Measurements from ENCODE around the gene OR8G5. TPM values are rescaled to one million over a fixed set of nuclear protein-coding genes. Genes with fewer than 3 reads are reported as not detected.

Gene OR8G5, protein sequence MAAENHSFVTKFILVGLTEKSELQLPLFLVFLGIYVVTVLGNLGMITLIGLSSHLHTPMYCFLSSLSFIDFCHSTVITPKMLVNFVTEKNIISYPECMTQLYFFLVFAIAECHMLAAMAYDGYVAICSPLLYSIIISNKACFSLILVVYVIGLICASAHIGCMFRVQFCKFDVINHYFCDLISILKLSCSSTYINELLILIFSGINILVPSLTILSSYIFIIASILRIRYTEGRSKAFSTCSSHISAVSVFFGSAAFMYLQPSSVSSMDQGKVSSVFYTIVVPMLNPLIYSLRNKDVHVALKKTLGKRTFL
- total RNA-seq, result not detected

DNA sequence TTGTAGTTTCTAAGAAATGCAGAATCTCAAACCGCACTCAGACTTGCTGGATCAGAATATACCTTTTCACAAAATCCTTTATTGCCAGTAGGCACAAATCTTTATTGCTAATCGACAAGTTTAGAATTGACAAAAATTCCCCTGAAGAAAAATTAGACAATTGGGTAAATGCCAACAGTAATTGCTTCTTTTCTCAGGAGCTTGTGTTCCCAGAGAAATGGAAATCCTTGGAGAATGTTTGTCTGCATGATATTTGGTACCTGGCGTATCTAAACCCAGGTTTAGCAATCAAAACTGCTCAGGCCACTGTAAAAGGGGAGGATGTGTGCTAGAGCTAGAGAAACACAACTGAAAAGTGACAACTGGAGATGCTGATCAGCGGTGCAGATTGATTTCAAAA is at the start of gene OR8G5:
Gene OR8G5, plus strand, starts transcription at position 301 of the 400 bp plus-strand sequence. CDS start 8,556 bp downstream, outside the sequence.

DNA sequence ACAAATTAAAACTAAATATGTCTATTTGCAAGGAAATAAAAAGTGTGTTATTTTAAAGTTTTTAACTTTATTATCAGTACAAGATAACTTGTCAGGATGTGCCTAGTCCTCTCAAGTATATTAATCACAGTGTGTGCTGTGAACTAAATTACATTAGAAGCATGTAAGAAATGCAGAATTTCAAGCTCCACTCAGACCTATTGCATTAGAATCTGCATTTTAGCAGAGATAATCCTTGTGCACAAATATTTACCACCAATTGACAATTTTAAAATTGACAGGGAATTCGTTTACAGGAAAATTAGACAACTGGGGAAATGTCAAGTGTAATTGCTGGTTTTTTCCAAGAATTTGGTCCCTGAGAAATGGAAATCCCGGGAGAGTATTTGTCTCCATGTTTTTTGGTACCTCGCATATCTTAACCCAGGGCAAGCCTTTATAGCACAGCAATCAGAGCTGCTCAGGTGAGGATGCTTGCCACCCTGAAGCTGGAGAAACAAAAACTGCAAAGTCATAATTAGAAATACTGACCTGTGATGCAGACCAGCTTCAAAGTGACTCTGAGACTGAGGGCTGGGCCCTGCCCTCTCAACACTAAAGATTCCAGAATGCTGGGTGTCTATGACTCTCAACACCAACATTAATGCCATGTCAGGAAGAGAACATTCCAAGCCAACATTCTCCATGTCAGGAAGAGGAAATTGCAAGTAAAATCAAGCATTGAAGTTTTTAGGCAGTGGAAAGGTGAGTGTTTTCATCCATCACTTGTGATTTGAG is 15.4 kb upstream of the OR8G5 start, which contains the start of gene OR8G1:
Gene OR8G1, plus strand, starts transcription at position 475 of the 777 bp plus-strand sequence. CDS start 8,581 bp downstream, outside the sequence.

DNA sequence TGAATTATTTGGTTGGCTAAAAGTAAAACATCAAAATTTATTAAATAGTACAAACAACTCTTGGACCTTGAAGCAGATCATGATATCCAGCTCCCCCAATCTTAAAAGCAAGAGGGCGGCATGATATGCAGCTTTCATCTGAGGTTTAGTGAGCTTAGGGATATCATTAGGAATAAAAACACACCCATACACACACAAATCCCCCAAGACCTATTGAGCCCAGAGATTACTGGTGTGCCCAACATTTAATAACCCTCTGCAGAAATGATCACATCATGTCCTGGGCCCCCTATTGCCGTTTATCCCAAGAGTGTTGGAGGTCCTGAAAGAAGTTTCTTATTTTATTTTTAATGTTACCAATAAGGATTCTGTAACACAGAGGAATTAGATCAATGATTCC is 57.7 kb downstream of the OR8G5 start, which contains the start of gene OR8D1:
Gene OR8D1, minus strand, starts transcription at position 101 of the 400 bp plus-strand sequence. CDS start 3,183 bp downstream, outside the sequence.

Other genes starting within 250 kb of the OR8G5 start
- gene OR10G4, start 243.4 kb upstream of the OR8G5 start, total RNA-seq, result not detected
- gene OR10G9, start 233.4 kb upstream of the OR8G5 start, total RNA-seq, result not detected
- gene OR10G8, start 229.6 kb upstream of the OR8G5 start, total RNA-seq, result not detected
- gene OR10G7, start 215.1 kb upstream of the OR8G5 start, total RNA-seq, result not detected
- gene VWA5A, start 140.9 kb upstream of the OR8G5 start, total RNA-seq, result 4.1 TPM
- not detected for gene OR10D3, start 73.0 kb upstream of the OR8G5 start, total RNA-seq
- not detected for gene OR8G1, start 15.3 kb upstream of the OR8G5 start, total RNA-seq
- gene OR8D1, start 57.6 kb downstream of the OR8G5 start, total RNA-seq, result not detected
- gene OR8D2, start 63.8 kb downstream of the OR8G5 start, total RNA-seq, result not detected
- not detected for gene OR8B2, start 128.1 kb downstream of the OR8G5 start, total RNA-seq
- gene OR8B3, start 142.6 kb downstream of the OR8G5 start, total RNA-seq, result not detected
- gene OR8B4, start 168.5 kb downstream of the OR8G5 start, total RNA-seq, result not detected
- gene OR8B8, start 189.3 kb downstream of the OR8G5 start, total RNA-seq, result not detected

Measured in parietal lobe (tissue), 1 donor.